ENCODE results near the gene SFXN3. TPM values are rescaled to one million over a fixed set of nuclear protein-coding genes. Genes with fewer than 3 reads are reported as not detected.

The SFXN3 gene
- total RNA-seq, 1 experiment from 2014 or later, result 2.8 TPM

GRCh38 chr10:101005869-101006567 lies 25.0 kb upstream of the SFXN3 start:
- peak overlapping the region in 2 of 3 experiments; percentile 44 to 68; a peak in 1 of 7 replicates for H3K27ac Mint-ChIP-seq

More at GRCh38 chr10:101005869-101006567, 25.0 kb upstream of the SFXN3 start:
- Histone ChIP-seq H4K5ac (ENCODE audit: insufficient read length, low read depth, low read length) (no peak overlapping the region), H2BK5ac (ENCODE audit: insufficient read length, low read length) (no peak overlapping the region), H3K4me2 (ENCODE audit: insufficient read depth, insufficient read length, low read length) (no peak overlapping the region), H3K27me3 (ENCODE audit: insufficient read depth, low read length) (no peaks in the 10 kb centered on the region), H3K9ac (ENCODE audit: extremely low read depth, insufficient read length, low read length) (no peak overlapping the region), H3K23ac (ENCODE audit: insufficient read length, low read depth, low read length) (no peak overlapping the region), H3K79me1 (ENCODE audit: insufficient read depth, low read depth, low read length, poor library complexity, severe bottlenecking) (no peaks in the 10 kb centered on the region), H4K91ac (ENCODE audit: insufficient read length, low read depth, low read length) (no peak overlapping the region), H2BK15ac (ENCODE audit: low read depth, low read length) (no peak overlapping the region), H3K14ac (ENCODE audit: insufficient read depth, low read length) (no peak overlapping the region), H3K23me2 (ENCODE audit: insufficient read length, low read depth, low read length, poor library complexity, severe bottlenecking) (no peaks in the 10 kb centered on the region), H4K8ac (replicated peaks; ENCODE audit: insufficient read length, low read depth, low read length) (no peak overlapping the region), H2BK12ac (ENCODE audit: insufficient read length, low read depth, low read length) (no peak overlapping the region), H2BK20ac (ENCODE audit: low read depth, low read length, poor library complexity, severe bottlenecking) (no peak overlapping the region), H3K9me3 (ENCODE audit: control insufficient read depth, low read depth, low read length) (no peaks in the 10 kb centered on the region), H3K56ac (ENCODE audit: insufficient read length, low read depth, low read length) (no peak overlapping the region), H3K79me2 (ENCODE audit: insufficient read depth, low read length) (no peaks in the 10 kb centered on the region; the same call in 1 of the 2 replicates), H3K4ac (ENCODE audit: low read depth, low read length) (no peak overlapping the region), H4K20me1 (ENCODE audit: control insufficient read depth, insufficient read depth, insufficient read length) (no peaks in the 10 kb centered on the region), H3K27ac (ENCODE audit: insufficient read length, low read depth, low read length) (no peak overlapping the region), H2BK120ac (ENCODE audit: low read depth, low read length, poor library complexity, severe bottlenecking) (no peak overlapping the region), H3K4me1 (ENCODE audit: insufficient read depth, low read length) (no peaks in the 10 kb centered on the region), H2AFZ (ENCODE audit: low read length) (no peak overlapping the region), H3K18ac (ENCODE audit: insufficient read length, low read depth, low read length) (no peak overlapping the region), H3T11ph (ENCODE audit: low read length) (no peak overlapping the region), H2AK5ac (ENCODE audit: insufficient read length, low read length) (no peak overlapping the region)
- Mint-ChIP-seq H3K4me1 (peaks cover 6 to 21% of the 10 kb centered on the region in 2 experiments), H3K9me3 (no peaks in the 10 kb centered on the region), H3K36me3 (ENCODE audit: insufficient read depth in 1 of 3, low read depth in 3 of 3) (peaks cover 18 to 44% (median 40%) of the 10 kb centered on the region in 3 experiments; a peak in 6 of 7 replicates), H3K27me3 (ENCODE audit: low read depth) (no peaks in the 10 kb centered on the region; the same call in 1 of the 2 replicates), H3K4me3 (peak overlapping the region in 1 of 2 experiments; percentile 29; a peak in 1 of 5 replicates)
- TF ChIP-seq CTCF (conservative IDR thresholded peaks at IDR 0.05), result no peak
- no peak for DNase-seq
- no CpG with 5 or more reads among the region's 4 CpGs for WGBS (ENCODE audit: extremely low coverage, insufficient read length, low lambda C conversion rate)

Measured in H9 (cell line).